ENCODE results near the gene DLGAP1. TPM values are rescaled to one million over a fixed set of nuclear protein-coding genes. Genes with fewer than 3 reads are reported as not detected.

Gene DLGAP1
- total RNA-seq, 6 experiments from 2014 or later = 0.09 to 0.31 (median 0.18) TPM; not detected in 2

GRCh38 chr18:3758531-3758930, 696.6 kb downstream of the DLGAP1 start:
- ATAC-seq = no peak
- Histone ChIP-seq H3K27ac (no peak overlapping the region), H3K4me3 (no peak overlapping the region), H3K9me3 (no peaks in the 10 kb centered on the region), H3K36me3 (no peaks in the 10 kb centered on the region), H3K4me1 (no peaks in the 10 kb centered on the region), H3K27me3 (no peaks in the 10 kb centered on the region)
- 63% methylated on average over 7 of the region's 7 CpGs for WGBS (ENCODE audit: insufficient coverage, low coverage, low lambda C conversion rate, missing lambda C conversion rate)
- intact Hi-C loops (cut with DNase I) = no loop called here
- no peak for TF ChIP-seq POLR2A (IDR thresholded peaks at IDR 0.05)
- TF ChIP-seq, protein P1, sequence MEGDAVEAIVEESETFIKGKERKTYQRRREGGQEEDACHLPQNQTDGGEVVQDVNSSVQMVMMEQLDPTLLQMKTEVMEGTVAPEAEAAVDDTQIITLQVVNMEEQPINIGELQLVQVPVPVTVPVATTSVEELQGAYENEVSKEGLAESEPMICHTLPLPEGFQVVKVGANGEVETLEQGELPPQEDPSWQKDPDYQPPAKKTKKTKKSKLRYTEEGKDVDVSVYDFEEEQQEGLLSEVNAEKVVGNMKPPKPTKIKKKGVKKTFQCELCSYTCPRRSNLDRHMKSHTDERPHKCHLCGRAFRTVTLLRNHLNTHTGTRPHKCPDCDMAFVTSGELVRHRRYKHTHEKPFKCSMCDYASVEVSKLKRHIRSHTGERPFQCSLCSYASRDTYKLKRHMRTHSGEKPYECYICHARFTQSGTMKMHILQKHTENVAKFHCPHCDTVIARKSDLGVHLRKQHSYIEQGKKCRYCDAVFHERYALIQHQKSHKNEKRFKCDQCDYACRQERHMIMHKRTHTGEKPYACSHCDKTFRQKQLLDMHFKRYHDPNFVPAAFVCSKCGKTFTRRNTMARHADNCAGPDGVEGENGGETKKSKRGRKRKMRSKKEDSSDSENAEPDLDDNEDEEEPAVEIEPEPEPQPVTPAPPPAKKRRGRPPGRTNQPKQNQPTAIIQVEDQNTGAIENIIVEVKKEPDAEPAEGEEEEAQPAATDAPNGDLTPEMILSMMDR (IDR thresholded peaks at IDR 0.05) = no peak
- no peak for DNase-seq

GRCh38 chr18:3757361-3757760, 697.7 kb downstream of the DLGAP1 start:
- no peak overlapping the region for H3K27ac ChIP-seq
- intact Hi-C loops (cut with DNase I) = no loop called here
- no peak for ATAC-seq
- TF ChIP-seq, protein P1 (IDR thresholded peaks at IDR 0.05) = no peak
- TF ChIP-seq POLR2A (IDR thresholded peaks at IDR 0.05) = no peak
- H3K4me1 ChIP-seq = no peaks in the 10 kb centered on the region
- H3K9me3 ChIP-seq = no peaks in the 10 kb centered on the region
- H3K4me3 ChIP-seq = no peak overlapping the region
- H3K36me3 ChIP-seq = no peaks in the 10 kb centered on the region
- no peaks in the 10 kb centered on the region for H3K27me3 ChIP-seq
- DNase-seq = no peak
- WGBS (ENCODE audit: insufficient coverage, low coverage, low lambda C conversion rate, missing lambda C conversion rate) = 73% methylated on average over 3 of the region's 3 CpGs

DNA sequence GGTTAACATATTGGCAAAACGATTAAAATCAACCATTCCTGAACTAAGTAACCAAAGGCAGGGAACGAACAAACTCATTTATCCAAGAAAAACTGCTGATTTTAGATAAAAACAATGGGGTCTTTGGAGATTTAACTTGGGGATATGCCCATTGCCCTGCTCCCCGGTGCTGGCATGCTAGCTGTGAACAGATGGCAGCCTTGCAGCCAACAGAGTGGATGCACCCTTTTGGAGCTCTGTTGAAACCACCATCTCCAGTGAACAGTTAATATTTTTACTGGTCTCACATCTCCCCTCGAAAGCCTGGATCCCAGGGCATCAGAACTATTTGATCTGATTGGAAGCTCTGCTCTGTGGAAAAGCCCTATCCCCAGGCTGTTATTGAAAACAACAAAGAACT, 702.0 kb downstream of the DLGAP1 start:
- Histone ChIP-seq H3K27me3 (no peaks in the 10 kb centered on the region), H3K4me3 (no peak overlapping the region), H3K27ac (no peak overlapping the region), H3K36me3 (no peaks in the 10 kb centered on the region), H3K9me3 (no peaks in the 10 kb centered on the region), H3K4me1 (no peaks in the 10 kb centered on the region)
- DNase-seq (no peak), ATAC-seq (no peak)
- intact Hi-C loops (cut with DNase I) = no loop called here
- WGBS (ENCODE audit: insufficient coverage, low coverage, low lambda C conversion rate, missing lambda C conversion rate) = 59% methylated on average over 3 of the region's 4 CpGs
- no peak for TF ChIP-seq POLR2A (IDR thresholded peaks at IDR 0.05)
- TF ChIP-seq, protein P1 (IDR thresholded peaks at IDR 0.05) = no peak

DNA sequence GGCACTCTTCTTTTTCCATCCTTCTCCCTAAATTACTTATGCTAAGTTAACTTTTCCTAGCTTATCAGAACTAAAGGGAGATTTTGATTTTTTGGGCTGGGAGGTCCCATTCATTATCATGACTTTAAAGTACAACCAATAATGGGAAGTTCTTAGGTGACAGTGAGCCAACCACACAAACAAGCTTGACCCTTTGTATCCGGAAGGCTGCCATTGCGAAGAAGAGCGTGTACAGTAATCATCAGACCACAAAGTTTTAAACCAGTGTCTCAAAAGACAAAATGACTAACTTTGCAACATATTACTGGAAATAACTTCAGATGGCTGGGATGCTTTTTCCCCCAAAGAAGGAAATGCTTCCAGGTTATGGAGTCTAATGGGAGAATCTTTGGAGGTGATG, 707.0 kb downstream of the DLGAP1 start:
- Histone ChIP-seq H3K27me3 (no peaks in the 10 kb centered on the region), H3K4me1 (no peaks in the 10 kb centered on the region), H3K9me3 (no peaks in the 10 kb centered on the region), H3K4me3 (no peak overlapping the region), H3K27ac (no peak overlapping the region), H3K36me3 (no peaks in the 10 kb centered on the region)
- DNase-seq (no peak), ATAC-seq (no peak)
- intact Hi-C loops (cut with DNase I) = no loop called here
- TF ChIP-seq, protein P1 (IDR thresholded peaks at IDR 0.05) = no peak
- no peak for TF ChIP-seq POLR2A (IDR thresholded peaks at IDR 0.05)
- WGBS (ENCODE audit: insufficient coverage, low coverage, low lambda C conversion rate, missing lambda C conversion rate) = 77% methylated on average over 3 of the region's 3 CpGs

Measured in right lobe of liver (tissue), 6 donors.